Neutrophil (primary cell): ENCODE data around the gene PXMP2.
A peak's percentile ranks its signal among the peaks of the same experiment; 100 is the strongest.

Experiments used
- H3K27ac ChIP-seq: fragments of 200-600 bp; sonication (generic); 2 replicates; pipeline ENCODE4 v1.5.1; 2016; ENCODE audit warnings: mild to moderate bottlenecking, moderate library complexity
- H3K27me3 ChIP-seq: fragments of 200-600 bp; sonication (generic); 2 replicates; pipeline ENCODE4 v1.6.0; 2016; ENCODE audit warnings: mild to moderate bottlenecking
- H3K36me3 ChIP-seq: fragments of 200-600 bp; sonication (generic); 2 replicates; pipeline ENCODE4 v1.5.1; 2017
- H3K4me1 ChIP-seq, 2 experiments: fragments of 200-600 bp in 1 of 2; sonication (generic) in 1 of 2; 1 replicate in 1 of 2; 2 replicates in 1 of 2; pipeline versions ENCODE4 v1.5.1 to v1.6.1; 2013 to 2016; ENCODE audit warnings: low read depth in 1 of 2, low read length in 1 of 2, mild to moderate bottlenecking in 1 of 2, moderate library complexity in 1 of 2; ENCODE audit not compliant: control insufficient read depth in 1 of 2, insufficient read depth in 1 of 2
- H3K4me3 ChIP-seq, 2 experiments: fragments of 200-600 bp in 1 of 2; sonication (generic) in 1 of 2; 1 replicate in 1 of 2; 2 replicates in 1 of 2; pipeline ENCODE4 v1.5.1; 2013 to 2016; ENCODE audit warnings: low read depth in 1 of 2, low read length in 1 of 2, mild to moderate bottlenecking in 1 of 2, moderate library complexity in 1 of 2
- H3K9me3 ChIP-seq: fragments of 200-600 bp; sonication (generic); 2 replicates; pipeline ENCODE4 v1.5.1; 2016
- CTCF ChIP-seq: fragments of 200-600 bp; sonication (generic); IDR thresholded peaks from 2 replicates; pipeline ENCODE4 v1.5.1; 2016; ENCODE audit warnings: antibody characterized with exemption

Gene PXMP2

GRCh38 chr12:132648616-132649225 lies 38.7 kb upstream of the PXMP2 start:
- no peaks in the 10 kb centered on the region for H3K9me3 ChIP-seq
- TF ChIP-seq CTCF = no peak
- H3K27ac ChIP-seq = no peak overlapping the region
- no peaks in the 10 kb centered on the region for H3K27me3 ChIP-seq
- peaks cover 85% of the 10 kb centered on the region for H3K36me3 ChIP-seq
- H3K4me3 ChIP-seq = no peak overlapping the region
- no peaks in the 10 kb centered on the region for H3K4me1 ChIP-seq

- H3K36me3 ChIP-seq = peaks cover 87% of the 10 kb centered on the region
- no peaks in the 10 kb centered on the region for H3K27me3 ChIP-seq
- no peak for TF ChIP-seq CTCF
- no peaks in the 10 kb centered on the region for H3K4me1 ChIP-seq
- no peak overlapping the region for H3K4me3 ChIP-seq
- H3K27ac ChIP-seq = no peak overlapping the region
- no peaks in the 10 kb centered on the region for H3K9me3 ChIP-seq
Observed at GRCh38 chr12:132649226-132649945, 38.0 kb upstream of the PXMP2 start.

- Histone ChIP-seq H3K27me3 (no peaks in the 10 kb centered on the region), H3K36me3 (peaks cover 78% of the 10 kb centered on the region), H3K4me3 (no peak overlapping the region), H3K4me1 (no peaks in the 10 kb centered on the region), H3K9me3 (no peaks in the 10 kb centered on the region), H3K27ac (no peak overlapping the region)
- no peak for TF ChIP-seq CTCF
Observed at GRCh38 chr12:132651444-132652100, 35.8 kb upstream of the PXMP2 start.

- Histone ChIP-seq H3K36me3 (peaks cover 59% of the 10 kb centered on the region), H3K4me1 (peaks cover 17% of the 10 kb centered on the region in 2 experiments), H3K27me3 (no peaks in the 10 kb centered on the region), H3K4me3 (no peak overlapping the region), H3K9me3 (no peaks in the 10 kb centered on the region), H3K27ac (no peak overlapping the region)
- no peak for TF ChIP-seq CTCF
Observed at GRCh38 chr12:132653567-132654290, 33.7 kb upstream of the PXMP2 start.

- H3K4me1 ChIP-seq = peaks cover 42 to 43% of the 10 kb centered on the region in 2 experiments
- H3K27ac ChIP-seq = peak overlapping the region; percentile 70
- H3K4me3 ChIP-seq = no peak overlapping the region
- no peak for TF ChIP-seq CTCF
- no peaks in the 10 kb centered on the region for H3K27me3 ChIP-seq
- no peaks in the 10 kb centered on the region for H3K9me3 ChIP-seq
- peaks cover 33% of the 10 kb centered on the region for H3K36me3 ChIP-seq
Observed at GRCh38 chr12:132657004-132657727, 30.2 kb upstream of the PXMP2 start.
